GM21526 (cell line): ENCODE data around the gene CT47A7.
A peak's percentile ranks its signal among the peaks of the same experiment; 100 is the strongest.
"Not testable (repeated sequence)": the region's sequence is repeated elsewhere in the genome, so short reads cannot be mapped to it uniquely, and the experiment has no call there.

Source experiments
- ATAC-seq: cut with Tn5 transposase; IDR thresholded peaks from one replicate; pipeline ENCODE4 v1.9.1; 2021; ENCODE audit warnings: moderate library complexity; ENCODE audit not compliant: unreplicated experiment, low FRiP score

Gene CT47A7

DNA sequence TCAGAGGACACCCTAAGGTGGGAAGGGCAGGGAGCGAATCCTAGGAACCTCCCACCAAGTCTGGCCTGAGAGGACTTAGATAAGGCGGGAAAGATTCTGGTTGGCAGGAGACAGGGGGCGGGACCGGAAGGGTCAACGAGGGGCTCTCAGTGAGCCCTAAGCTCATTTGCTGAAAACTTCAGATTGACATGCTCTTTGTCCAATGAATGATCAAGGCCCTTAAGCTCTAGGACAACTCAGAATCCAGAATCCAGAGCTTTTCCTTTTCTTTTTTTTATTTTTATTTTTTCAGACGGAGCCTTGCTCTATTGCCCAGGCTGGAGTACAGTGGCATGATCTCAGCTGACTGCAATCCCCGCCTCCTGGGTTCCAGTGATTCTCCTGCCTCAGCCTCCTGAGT lies at the start of gene CT47A7:
CT47A7 (minus strand) TSS at position 101 of the 400 bp plus-strand sequence. CDS start 255 bp downstream, outside the sequence.
- not testable (repeated sequence) for ATAC-seq

DNA sequence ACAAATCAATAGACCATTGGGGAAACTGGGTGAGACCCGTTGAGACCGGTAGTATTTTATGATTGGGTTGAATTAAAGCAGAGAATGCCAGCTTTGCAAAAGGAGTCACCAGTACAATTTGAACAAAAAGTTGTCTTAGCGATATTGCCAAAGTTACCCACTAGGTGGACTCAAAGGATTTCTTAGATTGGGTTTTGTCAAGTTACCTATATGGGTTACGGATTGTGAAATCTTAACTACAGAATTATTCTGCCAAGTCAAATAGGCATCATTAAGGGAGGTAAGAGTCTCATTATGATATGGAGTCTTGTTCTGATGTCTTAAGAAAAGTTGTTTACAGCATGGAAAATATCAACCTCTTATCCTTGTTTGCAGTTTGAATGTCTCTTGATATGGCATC lies 44.2 kb upstream of the CT47A7 start:
- ATAC-seq, result no peak

DNA sequence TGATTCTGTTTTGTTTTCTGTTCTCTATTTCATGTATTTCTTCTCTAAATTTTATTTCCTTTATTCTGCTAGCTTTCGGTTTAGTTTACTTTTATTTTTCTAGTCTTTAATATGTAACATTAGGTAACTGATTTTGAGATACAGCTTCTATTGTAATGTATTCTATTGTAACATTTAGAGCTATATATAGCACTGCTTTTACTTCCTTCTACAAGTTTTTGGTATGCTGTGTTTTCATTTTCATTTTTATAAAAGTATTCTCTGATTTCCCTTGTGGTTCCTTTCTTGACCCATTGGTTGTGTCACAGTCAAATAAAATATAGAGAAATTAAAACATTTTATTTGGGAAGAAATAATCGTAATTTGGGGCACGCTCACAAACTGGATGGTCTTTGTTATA lies 43.0 kb upstream of the CT47A7 start:
- peak; percentile 56 for ATAC-seq

DNA sequence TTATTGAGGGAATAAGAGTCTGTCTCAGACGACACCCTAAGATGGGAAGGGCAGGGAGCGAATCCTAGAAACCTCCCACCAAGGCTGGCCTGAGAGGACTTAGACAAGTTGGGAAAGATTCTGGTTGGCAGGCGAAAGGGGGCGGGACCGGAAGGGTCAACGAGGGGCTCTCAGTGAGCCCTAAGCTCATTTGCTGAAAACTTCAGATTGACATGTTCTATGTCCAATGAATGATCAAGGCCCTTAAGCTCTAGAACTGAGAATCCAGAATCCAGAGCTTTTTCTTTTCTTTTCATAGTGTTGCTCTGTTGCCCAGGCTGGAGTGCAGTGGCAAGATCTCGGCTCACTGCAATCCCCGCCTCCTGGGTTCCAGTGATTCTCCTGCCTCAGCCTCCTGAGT lies 29.3 kb upstream of the CT47A7 start, which contains the start of gene CT47A1:
CT47A1 (minus strand) TSS at position 101 of the 400 bp plus-strand sequence. CDS start 231 bp downstream, outside the sequence.
- not testable (repeated sequence) for ATAC-seq
